ENCODE measurements around the gene TPCN2.

DNA sequence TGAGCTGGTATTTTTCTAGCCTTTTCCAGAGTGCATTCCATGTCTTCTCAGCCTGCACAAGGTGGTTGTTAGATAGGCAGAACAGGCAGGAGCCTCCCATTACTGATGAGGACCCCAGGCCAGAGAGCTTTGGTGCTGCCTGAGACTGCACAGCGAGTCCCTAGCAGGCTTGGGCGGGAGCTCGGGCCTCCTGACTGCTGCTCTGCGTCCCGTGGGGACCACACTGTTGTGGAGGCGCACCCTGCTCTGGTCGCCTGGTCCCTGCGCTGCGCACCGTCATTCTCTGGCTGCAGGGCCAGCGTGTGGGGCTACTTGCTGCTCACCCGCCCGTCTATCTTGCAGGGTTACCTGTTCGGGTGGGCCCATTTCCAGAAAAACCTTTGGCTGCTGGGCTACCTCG, 8.5 kb downstream of the TPCN2 start:
- TF ChIP-seq, protein P1, sequence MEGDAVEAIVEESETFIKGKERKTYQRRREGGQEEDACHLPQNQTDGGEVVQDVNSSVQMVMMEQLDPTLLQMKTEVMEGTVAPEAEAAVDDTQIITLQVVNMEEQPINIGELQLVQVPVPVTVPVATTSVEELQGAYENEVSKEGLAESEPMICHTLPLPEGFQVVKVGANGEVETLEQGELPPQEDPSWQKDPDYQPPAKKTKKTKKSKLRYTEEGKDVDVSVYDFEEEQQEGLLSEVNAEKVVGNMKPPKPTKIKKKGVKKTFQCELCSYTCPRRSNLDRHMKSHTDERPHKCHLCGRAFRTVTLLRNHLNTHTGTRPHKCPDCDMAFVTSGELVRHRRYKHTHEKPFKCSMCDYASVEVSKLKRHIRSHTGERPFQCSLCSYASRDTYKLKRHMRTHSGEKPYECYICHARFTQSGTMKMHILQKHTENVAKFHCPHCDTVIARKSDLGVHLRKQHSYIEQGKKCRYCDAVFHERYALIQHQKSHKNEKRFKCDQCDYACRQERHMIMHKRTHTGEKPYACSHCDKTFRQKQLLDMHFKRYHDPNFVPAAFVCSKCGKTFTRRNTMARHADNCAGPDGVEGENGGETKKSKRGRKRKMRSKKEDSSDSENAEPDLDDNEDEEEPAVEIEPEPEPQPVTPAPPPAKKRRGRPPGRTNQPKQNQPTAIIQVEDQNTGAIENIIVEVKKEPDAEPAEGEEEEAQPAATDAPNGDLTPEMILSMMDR (IDR thresholded peaks at IDR 0.05; ENCODE audit: poor library complexity, severe bottlenecking), result no peak
- TF ChIP-seq EZH2 (IDR thresholded peaks at IDR 0.05; ENCODE audit: borderline replicate concordance, insufficient read depth, low read length, poor library complexity, severe bottlenecking) (no peak), REST (IDR thresholded peaks at IDR 0.05; ENCODE audit: borderline replicate concordance) (no peak), POLR2AphosphoS5 (IDR thresholded peaks at IDR 0.05) (no peak), SMC3 (conservative IDR thresholded peaks at IDR 0.05; ENCODE audit: poor library complexity) (no peak), EP300 (conservative IDR thresholded peaks at IDR 0.05; ENCODE audit: poor library complexity, severe bottlenecking) (no peak), TAF1 (IDR thresholded peaks at IDR 0.05; ENCODE audit: low read depth) (no peak), MXI1 (conservative IDR thresholded peaks at IDR 0.05; ENCODE audit: poor library complexity, severe bottlenecking) (no peak), RAD21 (conservative IDR thresholded peaks at IDR 0.05) (no peak)

Measured in neural cell (in vitro differentiated cells).